Measurements from ENCODE around the gene LMBR1.
"Not testable (repeated sequence)": the region's sequence is repeated elsewhere in the genome, so short reads cannot be mapped to it uniquely, and the experiment has no call there.

The LMBR1 gene

DNA sequence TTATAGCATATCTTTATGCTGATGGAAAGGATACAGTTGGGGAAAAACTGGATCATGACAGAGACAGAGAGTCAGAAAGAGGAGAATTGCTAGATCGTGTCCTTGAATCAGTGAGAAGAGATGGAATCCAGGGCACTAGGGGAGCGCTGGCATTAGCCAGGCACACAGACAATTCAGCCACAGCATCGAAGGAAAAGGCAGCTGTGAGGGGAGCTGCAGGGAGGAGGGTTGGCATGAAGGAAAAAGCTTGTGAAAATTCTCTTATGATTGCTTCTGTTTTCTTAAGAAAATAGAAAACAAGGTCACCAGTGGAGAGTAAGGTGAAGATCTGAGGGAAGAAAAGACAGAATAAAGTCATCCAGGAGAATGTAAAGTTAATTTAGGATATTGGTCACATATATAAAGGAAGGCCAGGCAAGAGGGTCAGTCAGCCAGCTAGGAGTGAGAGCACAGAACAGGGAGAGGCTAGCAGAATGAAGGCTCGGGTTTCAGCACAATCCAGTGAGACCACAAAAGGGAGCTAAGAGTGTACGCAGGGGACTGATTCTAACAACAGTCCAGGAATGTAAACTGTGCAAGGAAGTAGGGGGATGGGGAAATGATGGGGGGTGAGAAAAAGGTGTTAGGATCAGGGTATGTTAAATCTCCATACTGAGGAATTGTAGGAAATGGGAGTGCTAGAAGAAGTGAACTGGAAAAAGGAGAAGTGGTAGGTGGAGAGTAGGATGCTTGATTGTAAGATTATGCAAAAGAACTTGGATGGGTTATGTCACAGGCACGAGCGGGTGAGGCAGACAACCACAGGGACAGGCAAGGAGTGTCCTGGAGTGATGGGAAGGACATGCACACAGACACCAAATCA is 140.4 kb downstream of the LMBR1 start:
- no peak for DNase-seq

DNA sequence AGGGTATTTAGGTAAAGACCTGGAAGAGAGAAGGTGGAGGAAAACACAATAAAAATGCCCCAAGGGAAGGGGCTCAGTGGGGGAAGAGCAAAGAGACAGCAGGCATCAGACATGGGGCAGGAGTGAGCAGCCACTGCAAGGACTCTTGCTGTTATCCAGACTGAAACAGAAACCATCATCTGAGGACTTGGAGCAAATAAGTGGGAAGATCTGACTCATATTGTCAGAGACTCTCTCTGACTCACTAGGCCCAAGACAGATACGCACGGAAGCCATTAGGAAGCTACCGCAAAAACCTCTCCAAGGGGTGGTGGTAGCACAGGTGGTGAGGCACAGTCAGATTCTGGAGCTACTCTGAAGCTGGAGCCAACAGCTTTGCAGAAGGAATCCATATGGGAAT is 141.7 kb downstream of the LMBR1 start:
- no peak for DNase-seq

DNA sequence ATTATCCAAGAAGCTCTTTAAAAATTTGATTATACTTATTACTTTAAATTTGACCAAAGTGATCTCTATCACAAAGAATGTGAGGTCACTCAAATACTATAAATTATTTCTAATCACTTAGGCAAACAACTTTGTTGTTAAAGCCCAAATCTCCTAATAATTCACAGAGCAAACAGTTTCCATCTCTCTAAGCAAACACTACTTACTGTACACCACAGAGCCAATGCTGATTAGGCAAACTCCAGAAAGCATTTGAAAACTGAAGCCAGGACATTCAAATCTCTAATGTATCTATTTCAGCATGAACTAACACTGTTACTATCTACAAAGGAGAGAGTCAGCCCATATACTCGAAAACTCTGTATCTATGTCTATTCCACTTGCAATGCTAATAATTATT is 145.3 kb downstream of the LMBR1 start:
- DNase-seq: no peak

DNA sequence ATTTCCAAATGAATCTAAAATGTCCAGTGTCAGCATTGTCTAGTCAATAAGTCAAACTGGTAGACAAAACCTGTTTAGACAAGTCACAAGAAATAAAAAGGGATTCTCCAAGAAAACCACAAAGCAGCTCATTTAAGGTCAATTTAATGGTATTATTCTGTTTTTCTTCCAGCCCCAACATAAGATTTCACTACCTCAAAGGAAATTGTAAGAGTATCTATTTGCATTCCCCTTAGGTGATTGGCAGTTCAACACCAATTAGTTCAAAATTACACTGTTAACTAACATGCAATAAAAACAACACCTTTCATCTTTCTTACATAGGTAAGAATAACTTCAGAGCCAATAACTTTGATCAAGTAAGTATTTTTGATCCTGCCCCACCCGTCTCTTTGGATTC is 146.1 kb downstream of the LMBR1 start:
- no peak for DNase-seq

DNA sequence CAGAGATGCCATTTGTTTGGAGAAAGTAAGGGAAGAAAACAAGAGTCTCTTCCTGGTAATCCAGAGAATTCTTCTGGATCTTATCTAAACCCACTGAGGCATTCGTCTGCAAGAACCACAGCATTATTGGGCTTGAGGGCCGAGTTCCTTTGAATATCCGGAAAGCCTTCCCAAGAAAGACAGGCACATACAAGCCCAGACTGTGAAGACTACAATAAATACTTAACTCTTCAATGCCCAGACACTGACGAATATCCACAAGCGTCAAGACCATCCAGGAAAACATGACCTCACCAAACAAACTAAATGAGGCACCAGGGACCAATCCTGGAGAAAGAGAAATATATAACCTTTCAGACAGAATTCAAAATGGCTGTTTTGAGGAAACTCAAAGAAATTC is 153.4 kb downstream of the LMBR1 start:
- DNase-seq: no peak

DNA sequence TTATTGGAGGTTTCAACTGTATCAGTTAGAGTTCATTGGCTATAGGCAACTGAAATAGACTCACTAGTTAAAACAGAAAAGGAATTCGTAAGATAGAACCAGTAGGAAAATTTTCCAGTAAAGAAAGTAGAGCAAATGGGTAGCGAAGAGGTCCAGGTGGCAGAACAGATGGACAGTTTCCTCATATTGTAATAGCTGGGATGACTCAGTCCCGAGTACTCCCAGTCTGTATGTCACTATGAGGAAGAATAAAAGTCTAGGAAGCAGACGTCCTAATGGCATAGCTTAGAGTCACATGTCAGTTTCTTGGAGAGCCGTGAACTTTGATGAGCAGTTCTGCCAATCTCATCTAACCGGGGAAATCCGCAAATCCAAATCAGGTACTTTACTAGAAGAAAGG is 157.1 kb downstream of the LMBR1 start:
- DNase-seq: no peak

DNA sequence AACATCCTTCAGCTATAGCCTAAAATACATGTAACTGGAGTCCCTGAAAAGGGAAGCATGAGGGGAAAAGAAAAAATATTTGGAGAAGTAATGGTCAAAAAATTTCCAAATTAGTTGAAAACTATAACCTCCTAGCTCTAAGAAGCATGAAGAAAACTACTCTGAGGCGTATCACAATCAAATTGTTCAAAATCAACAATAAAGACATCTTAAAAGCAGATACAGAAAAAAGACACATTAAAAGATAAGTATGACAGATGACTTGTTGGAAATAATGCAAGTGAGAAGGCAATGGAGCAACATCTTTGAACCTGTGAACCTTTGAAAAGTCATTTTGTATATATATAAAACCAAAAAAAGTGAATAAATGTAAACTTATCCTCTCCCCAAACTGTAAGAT is 159.3 kb downstream of the LMBR1 start:
- no peak for DNase-seq

DNA sequence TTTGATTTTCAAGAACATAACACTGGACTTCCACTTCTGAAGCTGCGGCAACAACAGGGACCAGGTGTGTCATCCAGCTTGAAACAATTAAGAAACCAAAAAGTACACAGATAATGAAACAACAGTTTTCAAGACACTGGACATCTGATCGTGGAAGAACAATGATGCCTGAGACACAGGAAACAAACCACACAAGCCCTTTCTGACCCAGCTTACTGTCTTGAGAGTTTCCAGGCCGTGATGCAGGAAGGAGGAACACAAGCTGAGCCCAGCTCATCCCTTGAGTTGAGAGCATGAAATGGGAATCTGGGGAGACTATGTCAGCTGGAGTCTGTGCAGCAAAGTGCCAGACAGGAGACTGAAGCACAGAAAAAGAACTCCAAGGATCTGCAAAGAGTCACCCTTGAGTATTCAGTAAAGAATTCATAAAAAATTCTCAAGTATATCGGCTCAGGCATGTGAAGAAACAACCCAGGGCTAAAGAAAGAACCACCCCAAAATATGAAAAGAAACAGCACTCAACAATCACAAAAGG is 160.8 kb downstream of the LMBR1 start:
- no peak for DNase-seq

DNA sequence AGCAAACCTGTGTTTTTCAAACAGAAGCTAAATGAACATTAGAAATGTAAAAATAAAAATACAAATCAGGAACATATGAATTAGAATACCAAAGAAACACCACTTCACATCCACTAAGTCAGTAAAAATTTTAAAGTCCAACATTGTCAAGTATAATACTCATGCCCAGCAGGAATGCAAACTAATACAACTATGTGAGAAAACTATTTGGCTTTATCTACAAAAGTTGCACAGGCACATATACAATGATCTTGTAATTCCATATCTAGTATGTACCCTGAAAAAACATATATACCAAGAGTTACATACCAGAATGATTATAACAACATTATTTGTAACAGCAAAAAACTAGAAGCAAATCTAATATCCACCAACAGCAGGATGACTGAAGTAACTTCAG is 161.3 kb downstream of the LMBR1 start:
- DNase-seq: no peak

DNA sequence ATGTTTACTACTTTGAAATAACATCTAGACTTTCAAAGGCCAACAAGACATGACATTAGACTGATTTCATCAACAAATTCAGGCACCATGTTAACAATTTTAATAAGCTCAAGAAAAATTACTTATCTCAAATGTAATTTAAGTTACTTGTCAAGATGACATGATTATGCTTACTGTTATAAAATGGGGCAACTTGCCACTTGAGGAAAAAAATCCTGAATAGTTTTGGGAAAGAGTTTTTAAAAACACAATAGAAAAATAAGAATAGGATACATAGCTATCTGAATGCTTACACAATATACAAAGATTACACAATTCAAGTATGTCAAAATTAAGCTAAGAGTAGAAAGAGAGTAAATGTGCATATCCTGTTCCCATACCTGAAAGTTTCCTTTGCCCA is 167.0 kb downstream of the LMBR1 start:
- no peak for DNase-seq

DNA sequence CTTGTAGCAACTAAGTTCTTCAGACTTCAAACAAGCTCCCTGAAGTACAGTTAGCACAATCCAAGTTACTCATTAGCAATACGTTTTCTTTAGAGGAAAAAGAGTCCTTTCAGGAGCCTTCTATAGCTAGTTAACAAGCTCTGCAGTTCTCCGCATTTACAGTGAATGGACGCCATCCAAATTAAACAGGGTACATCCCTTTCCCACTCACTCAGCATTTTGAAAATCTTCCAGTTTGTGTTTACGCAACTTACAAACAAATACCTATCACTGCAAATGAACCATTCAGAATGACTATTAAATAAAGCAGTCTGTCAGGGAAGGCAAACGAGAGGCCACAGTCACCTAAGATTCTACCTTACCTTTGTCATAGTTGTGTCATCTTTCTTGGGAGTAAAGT is 167.9 kb downstream of the LMBR1 start:
- DNase-seq: no peak

DNA sequence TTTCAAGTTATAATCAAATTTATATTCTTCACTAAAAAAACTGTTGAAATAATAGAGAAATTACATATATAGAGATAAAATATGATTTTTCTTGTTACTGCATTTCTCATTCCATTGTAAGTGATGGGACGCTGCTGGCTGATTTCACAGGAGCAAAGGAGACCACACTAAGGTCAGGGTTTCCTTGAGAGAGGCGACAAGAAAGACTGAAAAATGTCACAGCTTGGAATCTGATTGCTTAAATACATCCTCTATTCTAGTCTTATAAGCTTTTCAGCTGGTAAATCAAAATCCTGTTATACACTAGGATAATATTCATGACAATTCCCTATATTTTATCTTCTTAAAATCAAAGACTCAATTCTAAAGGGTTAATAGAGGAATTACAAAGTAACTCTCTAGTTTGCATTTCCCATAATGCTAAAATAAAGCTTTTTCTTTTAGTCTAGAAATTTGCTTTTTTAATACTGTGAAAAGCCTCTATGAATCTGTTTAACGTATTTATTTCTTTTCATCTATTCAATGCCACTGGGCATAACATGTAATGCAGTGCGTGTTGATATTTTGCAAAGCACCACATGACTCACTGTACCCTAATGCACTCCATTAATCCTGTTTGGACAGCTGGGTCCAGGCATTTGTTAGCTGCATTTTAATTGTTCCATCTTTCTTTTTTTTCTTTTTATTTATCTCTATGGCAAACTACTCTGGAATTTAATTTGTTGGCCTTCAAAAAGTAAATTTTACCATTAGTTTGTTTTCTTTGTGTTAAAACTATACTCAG is 170.7 kb downstream of the LMBR1 start:
- no peak for DNase-seq

DNA sequence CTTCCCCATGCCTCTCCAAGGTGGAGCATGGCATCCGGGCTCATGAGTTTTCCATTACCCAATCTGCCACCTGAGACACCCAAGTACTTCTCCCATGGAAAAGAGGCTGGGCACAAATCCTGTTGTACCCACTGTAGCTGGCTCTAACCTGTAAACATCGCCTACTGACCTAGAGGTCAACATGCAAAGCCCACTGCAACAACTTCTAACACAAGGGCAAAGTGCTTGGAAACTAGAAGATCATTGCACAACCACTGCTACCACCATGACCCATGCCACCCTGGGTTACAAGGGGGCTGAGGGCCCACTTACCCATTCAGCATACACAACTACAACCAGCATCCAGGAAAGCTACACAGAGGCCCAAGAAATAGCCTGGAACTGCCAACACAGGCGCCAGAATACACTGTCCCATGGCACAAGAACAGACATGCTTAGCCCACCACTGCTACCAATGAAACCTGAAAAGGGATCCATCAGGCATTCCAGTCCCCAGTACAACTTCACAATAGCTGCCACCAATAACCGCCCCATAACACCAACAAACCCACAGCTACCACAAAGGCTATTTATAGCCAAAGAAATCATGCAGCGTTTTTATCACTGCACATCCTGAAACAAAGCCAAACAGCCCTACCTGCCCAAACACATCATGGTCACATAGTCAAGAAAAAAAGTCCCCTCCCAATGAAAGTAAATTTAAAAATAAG is 189.1 kb downstream of the LMBR1 start:
- no peak for DNase-seq

DNA sequence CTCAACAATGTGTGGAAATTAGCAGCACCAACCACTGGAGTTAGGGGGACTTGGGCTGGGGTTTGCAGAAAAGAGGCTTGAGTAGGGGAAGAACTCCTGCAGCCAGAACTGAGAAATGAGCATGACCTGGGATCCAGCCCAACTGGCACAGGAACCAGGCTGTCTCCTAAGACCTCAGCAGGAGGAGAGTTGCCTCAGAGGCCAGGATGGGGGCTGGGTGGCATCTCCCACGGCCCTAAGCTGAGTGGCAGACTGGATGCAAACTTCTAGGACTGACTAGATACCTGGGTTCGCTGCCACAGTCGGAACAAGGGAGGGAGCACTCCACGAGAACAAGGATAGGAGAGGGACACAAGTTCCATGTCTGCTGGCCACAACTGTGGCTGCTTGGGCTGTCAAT is 189.8 kb downstream of the LMBR1 start:
- DNase-seq: no peak

DNA sequence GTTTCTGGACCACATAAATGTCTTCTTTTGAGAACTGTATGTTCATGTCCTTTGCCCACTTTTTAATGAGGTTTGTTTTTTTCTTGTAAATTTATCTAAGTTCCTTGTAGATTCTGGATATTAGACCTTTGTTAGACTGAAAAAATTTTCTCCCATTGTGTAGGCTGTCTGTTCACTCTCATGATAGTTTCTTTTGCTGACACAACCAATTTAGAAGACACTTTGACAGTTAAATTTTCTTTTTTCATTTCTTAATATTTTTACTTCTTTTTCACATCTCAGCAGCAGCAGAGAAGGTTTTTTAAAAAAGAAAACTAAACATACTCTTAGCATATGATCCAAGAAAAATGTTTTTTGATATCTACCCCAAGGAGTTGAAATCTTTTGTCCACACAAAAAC is 190.6 kb downstream of the LMBR1 start:
- no peak for DNase-seq

DNA sequence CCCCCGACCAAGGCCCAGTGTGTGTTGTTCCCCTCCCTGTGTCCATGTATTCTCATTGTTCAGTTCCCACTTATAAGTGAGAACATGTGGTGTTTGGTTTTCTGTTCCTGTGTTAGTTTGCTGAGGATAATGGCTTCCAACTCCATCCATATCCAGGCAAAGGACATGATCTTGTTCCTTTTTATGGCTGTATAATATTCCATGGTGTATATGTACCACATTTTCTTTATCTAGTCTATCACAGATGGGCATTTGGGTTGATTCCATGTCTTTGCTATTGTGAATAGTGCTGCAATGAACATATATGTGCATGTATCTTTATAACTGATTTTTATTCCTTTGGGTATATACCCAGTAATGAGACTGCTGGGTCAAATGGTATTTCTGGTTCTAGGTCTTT is 191.2 kb downstream of the LMBR1 start:
- DNase-seq: not testable (repeated sequence)

DNA sequence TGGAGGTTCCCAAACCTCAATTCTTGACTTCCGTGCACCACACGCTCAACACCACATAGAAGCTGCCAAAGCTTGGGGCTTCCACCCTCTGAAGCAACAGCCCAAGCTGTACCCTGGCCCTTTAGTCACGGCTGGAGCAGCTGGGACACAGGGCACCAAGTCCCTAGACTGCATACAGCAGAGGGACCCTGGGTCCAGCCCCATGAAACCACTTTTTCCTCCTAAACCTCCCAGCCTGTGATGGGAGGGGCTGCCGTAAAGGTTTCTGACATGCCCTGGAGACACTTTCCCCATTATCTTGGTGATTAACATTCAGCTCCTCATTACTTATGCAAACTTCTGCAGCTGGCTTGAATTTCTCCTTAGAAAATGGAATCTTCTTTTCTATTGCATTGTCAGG is 194.5 kb downstream of the LMBR1 start:
- not testable (repeated sequence) for DNase-seq

DNA sequence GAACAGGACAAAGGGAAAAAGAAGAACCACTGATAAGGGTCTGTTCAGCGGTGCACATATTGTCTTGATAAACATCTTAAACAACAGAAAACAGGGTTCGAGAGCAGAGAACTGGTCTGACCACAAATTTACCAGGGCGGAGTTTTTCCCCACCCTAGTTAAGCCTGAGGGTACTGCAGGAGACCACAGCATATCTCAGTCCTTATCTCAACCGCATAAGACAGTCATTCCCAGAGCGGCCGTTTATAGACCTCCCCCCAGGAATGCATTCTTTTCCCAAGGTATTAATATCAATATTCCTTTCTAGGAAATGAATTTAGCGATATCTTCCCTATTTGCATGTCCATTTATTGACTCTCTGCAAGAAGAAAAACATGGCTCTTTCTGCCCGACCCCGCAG is 195.7 kb downstream of the LMBR1 start:
- not testable (repeated sequence) for DNase-seq

DNA sequence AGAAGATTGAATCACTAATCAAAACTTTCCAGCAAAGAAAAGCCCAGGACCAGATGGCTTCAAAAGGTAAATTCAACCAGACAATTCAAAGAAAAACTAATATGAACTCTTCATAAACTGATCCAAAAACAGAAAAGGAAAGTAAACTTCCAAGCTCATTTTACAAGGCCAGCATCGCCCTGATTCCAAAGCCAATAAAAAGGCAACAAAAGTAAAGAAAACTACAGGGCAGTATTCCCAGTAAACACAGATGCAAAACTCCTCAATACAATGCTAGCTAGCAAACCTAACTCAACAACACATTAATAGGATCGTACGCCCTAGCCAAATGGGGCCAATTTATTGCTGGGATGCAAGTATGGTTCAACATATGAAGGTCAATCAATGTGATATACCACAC is 199.4 kb downstream of the LMBR1 start:
- DNase-seq: no peak

DNA sequence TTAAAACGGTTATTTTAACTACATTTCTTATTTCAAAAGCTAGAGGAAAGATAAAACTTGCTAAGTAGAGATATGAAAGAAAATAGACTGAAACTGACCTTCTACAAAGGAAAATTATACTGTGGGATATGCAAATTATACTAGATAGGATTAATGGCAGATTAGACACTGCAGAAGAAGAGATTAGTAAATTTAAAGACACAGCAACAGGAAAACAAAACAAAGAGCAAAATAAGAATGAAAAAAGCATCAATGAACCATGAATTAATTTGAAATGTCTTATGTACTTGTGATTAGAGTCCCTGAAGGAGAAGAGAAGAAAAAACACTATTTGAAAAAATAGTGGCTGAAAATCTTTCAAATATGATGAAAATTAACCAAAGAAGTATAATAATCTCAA is 200.1 kb downstream of the LMBR1 start:
- DNase-seq: no peak

DNA sequence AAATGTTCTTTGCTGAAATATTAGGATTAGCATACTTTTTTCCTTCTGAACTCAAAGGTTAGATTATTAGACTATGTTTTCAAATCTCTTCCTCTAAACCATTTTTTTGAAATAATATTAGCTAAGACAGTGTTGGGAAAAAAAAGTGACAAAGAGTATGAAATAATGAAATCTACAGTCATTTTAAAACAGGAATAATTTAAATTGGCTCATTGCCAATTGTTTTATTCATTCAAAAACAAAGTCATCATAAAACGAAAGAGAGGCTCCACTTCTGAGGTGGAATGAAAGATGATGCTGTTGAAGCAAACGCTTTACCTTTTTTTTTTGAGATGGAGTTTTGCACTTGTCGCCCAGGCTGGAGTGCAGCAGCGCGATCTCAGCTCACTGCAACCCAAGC is 201.2 kb downstream of the LMBR1 start:
- DNase-seq: no peak

DNA sequence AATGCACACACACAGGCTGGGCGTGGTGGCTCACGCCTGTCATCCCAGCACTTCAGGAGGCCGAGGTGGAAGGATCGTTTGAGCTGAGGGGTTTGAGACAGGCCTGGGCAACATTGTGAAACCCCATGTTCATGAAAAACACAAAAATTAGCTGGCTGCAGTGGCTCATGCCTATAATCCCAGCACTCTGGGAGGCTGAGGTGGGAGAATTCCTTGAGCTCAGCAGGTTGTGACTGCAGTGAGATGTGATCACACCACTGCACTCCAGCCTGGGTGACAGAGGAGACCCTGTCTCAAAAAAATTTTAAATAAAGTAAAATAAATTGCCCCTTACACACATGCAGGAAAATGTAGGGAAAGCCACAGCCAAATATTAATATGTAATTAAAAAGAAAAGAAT is 208.3 kb downstream of the LMBR1 start:
- DNase-seq: no peak

DNA sequence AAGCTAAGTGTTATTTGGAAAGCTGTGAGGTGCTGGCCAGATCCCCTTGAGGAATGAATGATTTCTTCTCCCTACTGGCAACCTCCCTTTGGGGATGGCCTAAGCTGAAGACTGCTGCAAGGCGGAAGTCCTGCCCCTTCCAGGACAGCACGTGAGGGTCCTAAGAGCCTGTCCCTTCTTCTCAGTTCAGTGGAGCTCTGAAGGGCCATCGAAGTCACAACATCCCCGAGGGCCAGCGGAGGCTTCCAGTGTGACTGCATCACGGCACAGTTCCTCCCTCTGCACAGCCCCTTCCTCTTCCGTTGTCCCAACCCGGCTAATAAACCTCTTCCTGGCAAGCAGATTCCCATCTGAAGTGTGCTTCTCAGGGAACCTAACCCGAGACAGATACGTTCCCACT is 208.7 kb downstream of the LMBR1 start:
- no peak for DNase-seq

DNA sequence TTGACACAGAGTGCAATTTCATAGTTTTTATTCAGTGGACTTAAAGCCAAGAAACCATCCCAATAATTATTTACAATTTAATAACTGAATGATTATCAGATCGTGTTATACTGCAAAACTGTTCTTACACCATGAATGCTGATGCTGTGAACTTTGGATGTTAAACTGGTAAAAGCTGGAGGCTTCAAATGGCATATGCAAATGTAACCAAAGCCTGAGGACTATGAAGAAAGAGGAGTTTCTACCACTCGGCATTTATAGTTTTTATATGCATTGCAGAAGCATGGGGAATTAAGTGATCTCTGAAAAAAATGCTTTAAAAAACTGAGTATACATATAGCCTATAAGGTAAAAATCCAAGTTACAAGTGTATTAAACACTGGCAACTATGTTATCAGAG is 210.1 kb downstream of the LMBR1 start:
- no peak for DNase-seq

Data from CD4-positive, alpha-beta T cell treated with Interleukin-4 for 1 hour (primary cell).